ENCODE measurements around the gene AFF2. TPM values are rescaled to one million over a fixed set of nuclear protein-coding genes. Genes with fewer than 3 reads are reported as not detected.

The AFF2 gene
- total RNA-seq, 1 donor = not detected

DNA sequence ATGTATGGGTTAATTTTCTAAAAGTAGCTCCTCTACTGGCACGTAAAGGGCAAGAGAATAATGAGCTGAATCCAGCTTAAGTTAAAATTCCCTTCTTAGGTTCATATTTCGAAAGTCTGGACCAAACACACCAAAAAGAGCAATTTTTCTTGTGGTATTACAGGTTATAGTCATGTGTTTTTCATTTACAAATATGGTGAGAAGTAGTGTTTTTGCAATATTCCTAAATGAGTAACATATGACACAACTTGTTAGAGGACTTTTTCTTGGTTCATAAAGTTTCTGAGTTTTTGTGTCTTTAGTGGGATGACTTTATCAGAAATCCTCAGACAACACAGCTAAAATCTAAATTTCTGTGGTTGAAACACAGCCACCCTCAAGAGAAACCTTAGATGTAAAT lies 172.1 kb downstream of the AFF2 start:
- no peak overlapping the region for H3K4me3 ChIP-seq (ENCODE audit: low read depth, low read length)
- TF ChIP-seq, protein P1, sequence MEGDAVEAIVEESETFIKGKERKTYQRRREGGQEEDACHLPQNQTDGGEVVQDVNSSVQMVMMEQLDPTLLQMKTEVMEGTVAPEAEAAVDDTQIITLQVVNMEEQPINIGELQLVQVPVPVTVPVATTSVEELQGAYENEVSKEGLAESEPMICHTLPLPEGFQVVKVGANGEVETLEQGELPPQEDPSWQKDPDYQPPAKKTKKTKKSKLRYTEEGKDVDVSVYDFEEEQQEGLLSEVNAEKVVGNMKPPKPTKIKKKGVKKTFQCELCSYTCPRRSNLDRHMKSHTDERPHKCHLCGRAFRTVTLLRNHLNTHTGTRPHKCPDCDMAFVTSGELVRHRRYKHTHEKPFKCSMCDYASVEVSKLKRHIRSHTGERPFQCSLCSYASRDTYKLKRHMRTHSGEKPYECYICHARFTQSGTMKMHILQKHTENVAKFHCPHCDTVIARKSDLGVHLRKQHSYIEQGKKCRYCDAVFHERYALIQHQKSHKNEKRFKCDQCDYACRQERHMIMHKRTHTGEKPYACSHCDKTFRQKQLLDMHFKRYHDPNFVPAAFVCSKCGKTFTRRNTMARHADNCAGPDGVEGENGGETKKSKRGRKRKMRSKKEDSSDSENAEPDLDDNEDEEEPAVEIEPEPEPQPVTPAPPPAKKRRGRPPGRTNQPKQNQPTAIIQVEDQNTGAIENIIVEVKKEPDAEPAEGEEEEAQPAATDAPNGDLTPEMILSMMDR (IDR thresholded peaks at IDR 0.05; ENCODE audit: insufficient read depth, low read depth, low read length) = no peak
- no peak for DNase-seq (ENCODE audit: low read depth)

DNA sequence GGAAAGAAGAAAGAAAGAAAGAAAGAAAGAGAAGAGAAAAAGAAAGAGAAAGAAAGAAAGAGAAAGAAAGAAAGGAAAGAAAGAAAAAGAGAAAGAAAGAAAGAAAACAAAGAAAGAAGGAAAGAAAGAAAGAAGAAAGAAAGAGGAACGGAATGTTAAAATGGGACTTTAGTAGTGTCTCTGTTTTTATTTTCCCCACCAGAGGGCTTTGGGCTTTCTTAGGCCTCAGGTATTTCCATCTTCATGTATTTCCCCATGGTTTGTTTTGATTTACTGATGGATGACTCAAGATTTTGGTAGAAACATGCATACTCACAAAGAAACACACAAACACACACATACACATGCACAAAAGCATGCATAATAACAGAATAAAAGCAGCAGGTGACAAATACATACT lies 181.2 kb downstream of the AFF2 start:
- DNase-seq (ENCODE audit: low read depth) = no peak
- TF ChIP-seq, protein P1 (IDR thresholded peaks at IDR 0.05; ENCODE audit: insufficient read depth, low read depth, low read length) = no peak
- H3K4me3 ChIP-seq (ENCODE audit: low read depth, low read length) = no peak overlapping the region

DNA sequence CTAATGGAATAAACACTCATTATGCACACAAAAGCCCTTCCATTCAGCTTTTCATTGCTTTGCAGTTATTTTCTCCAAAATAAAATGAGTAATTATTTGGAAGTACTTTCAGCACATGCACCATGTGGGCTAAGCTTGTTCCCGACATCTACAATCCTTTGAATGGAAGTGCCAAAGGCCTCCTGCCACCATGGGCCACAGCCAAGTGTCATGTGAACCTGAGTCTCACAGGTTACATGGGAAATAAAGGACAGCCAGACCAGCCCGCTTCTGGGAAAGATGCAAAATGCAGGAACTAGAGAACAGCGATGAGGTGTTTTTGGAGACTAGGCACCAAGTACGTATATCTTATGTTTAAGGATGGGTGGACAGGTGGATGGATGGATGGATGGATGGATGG lies 181.8 kb downstream of the AFF2 start:
- TF ChIP-seq, protein P1 (IDR thresholded peaks at IDR 0.05; ENCODE audit: insufficient read depth, low read depth, low read length) = no peak
- DNase-seq (ENCODE audit: low read depth) = no peak
- H3K4me3 ChIP-seq (ENCODE audit: low read depth, low read length) = no peak overlapping the region

DNA sequence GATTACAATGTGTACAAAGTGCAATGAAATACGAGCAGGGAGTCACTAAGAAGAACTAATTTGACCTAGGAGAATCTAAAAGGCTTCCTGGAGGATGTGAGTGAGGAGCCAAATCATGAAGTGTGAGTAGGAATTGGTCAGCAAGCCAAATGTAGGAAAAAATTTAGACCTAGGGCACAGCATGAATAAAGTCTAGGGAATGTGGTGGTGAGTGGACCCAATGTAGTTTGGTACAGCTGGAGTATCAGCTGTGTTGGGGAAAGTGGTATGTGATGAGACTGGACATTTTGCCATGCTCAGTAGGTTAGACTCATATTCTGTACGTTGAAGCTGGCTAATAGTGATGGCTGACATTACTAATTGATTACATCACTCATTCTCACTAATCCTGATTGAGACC lies 191.0 kb downstream of the AFF2 start:
- DNase-seq (ENCODE audit: low read depth) = no peak

DNA sequence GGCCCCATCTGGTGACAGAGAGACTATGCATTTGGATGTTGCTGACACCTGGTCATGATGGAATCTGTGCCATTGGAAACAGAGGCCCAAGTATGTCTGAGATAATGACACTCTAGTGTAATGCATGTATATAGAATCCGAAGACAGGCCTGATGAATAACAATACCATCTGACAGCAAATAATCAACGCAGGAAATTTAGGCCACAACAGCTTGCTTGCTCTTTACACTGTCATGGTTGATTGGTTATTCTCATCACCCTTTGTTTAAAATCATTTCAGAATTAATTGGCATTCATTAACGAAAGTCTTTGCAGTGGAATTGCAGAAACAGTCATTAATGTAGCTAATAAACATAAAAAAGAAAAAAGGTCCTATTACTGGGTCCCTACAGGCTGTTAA lies 194.8 kb downstream of the AFF2 start:
- no peak for DNase-seq (ENCODE audit: low read depth)
- TF ChIP-seq, protein P1 (IDR thresholded peaks at IDR 0.05; ENCODE audit: insufficient read depth, low read depth, low read length) = no peak

More for the DNA sequence above, 191.0 kb downstream of the AFF2 start:
- H3K4me3 ChIP-seq (ENCODE audit: low read depth, low read length) = no peak overlapping the region
- TF ChIP-seq, protein P1 (IDR thresholded peaks at IDR 0.05; ENCODE audit: insufficient read depth, low read depth, low read length) = no peak

DNA sequence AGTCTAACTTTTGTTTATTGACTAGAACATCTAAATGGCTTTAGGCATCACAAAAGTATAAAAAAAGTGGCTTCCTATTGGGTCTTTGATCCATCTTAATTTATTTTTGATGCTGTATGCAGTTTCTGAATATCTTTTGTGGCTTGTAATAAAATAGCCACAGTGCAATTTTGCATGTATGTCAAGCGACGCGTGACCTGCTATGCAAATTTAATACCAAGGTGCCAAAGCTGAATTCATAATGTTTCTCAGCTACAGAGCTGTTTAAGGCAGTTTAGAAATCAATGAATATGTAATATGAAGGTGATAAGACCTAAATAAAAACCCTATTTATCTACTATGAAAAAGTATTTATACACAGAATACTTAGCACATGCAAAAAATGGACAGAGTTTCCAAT lies 197.8 kb downstream of the AFF2 start:
- no peak for DNase-seq (ENCODE audit: low read depth)
- TF ChIP-seq, protein P1 (IDR thresholded peaks at IDR 0.05; ENCODE audit: insufficient read depth, low read depth, low read length) = no peak
- H3K4me3 ChIP-seq (ENCODE audit: low read depth, low read length) = no peak overlapping the region

More for the DNA sequence above, 194.8 kb downstream of the AFF2 start:
- no peak overlapping the region for H3K4me3 ChIP-seq (ENCODE audit: low read depth, low read length)

DNA sequence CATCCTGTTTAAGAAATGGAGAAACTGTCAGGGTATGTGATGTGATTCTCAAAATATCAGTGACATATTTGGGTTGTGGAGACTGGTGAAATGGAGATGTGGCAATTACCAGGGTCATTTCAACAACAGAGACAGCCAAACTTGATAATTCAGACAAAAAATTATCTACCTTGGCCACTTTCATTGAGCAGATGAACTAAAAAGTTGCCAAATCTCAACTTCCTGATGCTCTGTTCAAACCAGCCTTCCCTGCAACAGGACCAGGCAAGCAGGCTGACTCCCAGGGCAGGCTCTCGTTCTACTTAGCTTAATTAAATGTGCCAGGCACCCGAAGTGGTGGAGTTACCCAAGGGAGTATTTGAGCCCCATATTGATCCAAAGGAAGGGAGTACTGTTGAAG lies 199.6 kb downstream of the AFF2 start:
- H3K4me3 ChIP-seq (ENCODE audit: low read depth, low read length) = no peak overlapping the region
- TF ChIP-seq, protein P1 (IDR thresholded peaks at IDR 0.05; ENCODE audit: insufficient read depth, low read depth, low read length) = no peak
- DNase-seq (ENCODE audit: low read depth) = no peak
